GM18870 (cell line): ENCODE measurements around the gene OAS2.
"Not testable (repeated sequence)": the region's sequence is repeated elsewhere in the genome, so short reads cannot be mapped to it uniquely, and the experiment has no call there.

Experiments
- ATAC-seq: cut with Tn5 transposase; IDR thresholded peaks from one replicate; pipeline ENCODE4 v1.9.1; 2021; ENCODE audit warnings: moderate library complexity; ENCODE audit not compliant: unreplicated experiment

The OAS2 gene

GRCh38 chr12:112947761-112948160 is 30.6 kb upstream of the OAS2 start:
- ATAC-seq: no peak

- no peak for ATAC-seq
Measured at GRCh38 chr12:112948806-112949205, 29.5 kb upstream of the OAS2 start.

GRCh38 chr12:112950701-112951100 is 27.6 kb upstream of the OAS2 start:
- no peak for ATAC-seq

GRCh38 chr12:112957125-112957524 is 21.2 kb upstream of the OAS2 start:
- ATAC-seq: not testable (repeated sequence)

- no peak for ATAC-seq
Measured at GRCh38 chr12:112961074-112961473, 17.2 kb upstream of the OAS2 start.

- no peak for ATAC-seq
Measured at GRCh38 chr12:112961536-112961935, 16.8 kb upstream of the OAS2 start.

- ATAC-seq: no peak
Measured at GRCh38 chr12:112962561-112962960, 15.8 kb upstream of the OAS2 start.

- no peak for ATAC-seq
Measured at GRCh38 chr12:112963227-112963861, 15.0 kb upstream of the OAS2 start.

GRCh38 chr12:112964067-112964670 is 14.2 kb upstream of the OAS2 start:
- no peak for ATAC-seq

- ATAC-seq: no peak
Measured at GRCh38 chr12:112964915-112965314, 13.4 kb upstream of the OAS2 start.

- no peak for ATAC-seq
Measured at GRCh38 chr12:112965643-112966042, 12.7 kb upstream of the OAS2 start.

- no peak for ATAC-seq
Measured at GRCh38 chr12:112967306-112967705, 11.0 kb upstream of the OAS2 start.

- no peak for ATAC-seq
Measured at GRCh38 chr12:112967858-112968257, 10.5 kb upstream of the OAS2 start.

GRCh38 chr12:112969547-112970306 is 8.6 kb upstream of the OAS2 start:
- ATAC-seq: no peak

GRCh38 chr12:112970391-112970790 is 7.9 kb upstream of the OAS2 start:
- no peak for ATAC-seq

GRCh38 chr12:112971248-112971647 is 7.1 kb upstream of the OAS2 start:
- ATAC-seq: no peak

GRCh38 chr12:112973011-112973735 is 5.1 kb upstream of the OAS2 start:
- no peak for ATAC-seq

- no peak for ATAC-seq
Measured at GRCh38 chr12:112973818-112974231, 4.5 kb upstream of the OAS2 start.

GRCh38 chr12:112974904-112975303 is 3.4 kb upstream of the OAS2 start:
- no peak for ATAC-seq

- no peak for ATAC-seq
Measured at GRCh38 chr12:112977139-112977538, 1.2 kb upstream of the OAS2 start.

GRCh38 chr12:112977641-112978040 is 678 bp upstream of the OAS2 start:
- no peak for ATAC-seq
